HG03342 (cell line): ENCODE results near the gene SEC16A.

Experiments used
- ATAC-seq: cut with Tn5 transposase; IDR thresholded peaks from one replicate; pipeline ENCODE4 v1.9.1; 2021; ENCODE audit warnings: mild to moderate bottlenecking, moderate library complexity; ENCODE audit not compliant: unreplicated experiment

SEC16A gene

GRCh38 chr9:136443687-136444086 is 39.2 kb downstream of the SEC16A start:
- ATAC-seq, result no peak

GRCh38 chr9:136443087-136443486 is 39.8 kb downstream of the SEC16A start:
- ATAC-seq, result no peak

GRCh38 chr9:136442265-136442664 is 40.6 kb downstream of the SEC16A start:
- no peak for ATAC-seq

GRCh38 chr9:136441681-136442245 is 41.1 kb downstream of the SEC16A start:
- no peak for ATAC-seq

- no peak for ATAC-seq
These were observed 41.6 kb downstream of the SEC16A start for GRCh38 chr9:136441191-136441680.

- ATAC-seq, result peak; percentile 61
These were observed 43.1 kb downstream of the SEC16A start, which contains the start of gene INPP5E for GRCh38 chr9:136439481-136440408. Gene INPP5E (minus strand): TSS chr9:136439845. CDS start chr9:136439419, 426 bp downstream.

GRCh38 chr9:136438548-136439480 is 44.0 kb downstream of the SEC16A start:
- ATAC-seq, result peak; percentile 39

- ATAC-seq, result no peak
These were observed 44.8 kb downstream of the SEC16A start for GRCh38 chr9:136437839-136438547.

GRCh38 chr9:136437430-136437829 is 45.4 kb downstream of the SEC16A start:
- ATAC-seq, result no peak

- ATAC-seq, result no peak
These were observed 46.7 kb downstream of the SEC16A start for GRCh38 chr9:136436055-136436634.

- no peak for ATAC-seq
These were observed 48.2 kb downstream of the SEC16A start for GRCh38 chr9:136434580-136435169.

GRCh38 chr9:136433849-136434579 is 48.8 kb downstream of the SEC16A start:
- ATAC-seq, result no peak

GRCh38 chr9:136433043-136433715 is 49.7 kb downstream of the SEC16A start:
- no peak for ATAC-seq

GRCh38 chr9:136432591-136432990 is 50.2 kb downstream of the SEC16A start:
- no peak for ATAC-seq

GRCh38 chr9:136431782-136432350 is 51.0 kb downstream of the SEC16A start:
- no peak for ATAC-seq

GRCh38 chr9:136430588-136431234 is 52.1 kb downstream of the SEC16A start:
- no peak for ATAC-seq

- no peak for ATAC-seq
These were observed 53.0 kb downstream of the SEC16A start for GRCh38 chr9:136429683-136430491.
